Sigmoid colon (tissue), 4 donors: ENCODE measurements around the gene NAXD.

Experiments
- POLR2A ChIP-seq, 2 donors: fragments of 450-650 bp; IDR thresholded peaks; one replicate each; pipeline ENCODE4 v1.6.1; 2016; ENCODE audit warnings: antibody characterized with exemption in 2 of 2, mild to moderate bottlenecking in 2 of 2, moderate library complexity in 2 of 2
- POLR2AphosphoS5 ChIP-seq, 4 donors: sonication (generic); formaldehyde crosslinking; IDR thresholded peaks; one replicate each; pipeline ENCODE4 v1.6.1; 2017; ENCODE audit warnings: antibody characterized with exemption in 4 of 4
- TF ChIP-seq, protein P1 (sequence below), 4 experiments: fragments of 450-650 bp in 3 of 4; fragments of 200-600 bp in 1 of 4; IDR thresholded peaks; one replicate each; pipeline ENCODE4 v1.5.1; 2016 to 2019; ENCODE audit warnings: antibody characterized with exemption in 4 of 4, mild to moderate bottlenecking in 3 of 4, moderate library complexity in 2 of 4

DNA sequence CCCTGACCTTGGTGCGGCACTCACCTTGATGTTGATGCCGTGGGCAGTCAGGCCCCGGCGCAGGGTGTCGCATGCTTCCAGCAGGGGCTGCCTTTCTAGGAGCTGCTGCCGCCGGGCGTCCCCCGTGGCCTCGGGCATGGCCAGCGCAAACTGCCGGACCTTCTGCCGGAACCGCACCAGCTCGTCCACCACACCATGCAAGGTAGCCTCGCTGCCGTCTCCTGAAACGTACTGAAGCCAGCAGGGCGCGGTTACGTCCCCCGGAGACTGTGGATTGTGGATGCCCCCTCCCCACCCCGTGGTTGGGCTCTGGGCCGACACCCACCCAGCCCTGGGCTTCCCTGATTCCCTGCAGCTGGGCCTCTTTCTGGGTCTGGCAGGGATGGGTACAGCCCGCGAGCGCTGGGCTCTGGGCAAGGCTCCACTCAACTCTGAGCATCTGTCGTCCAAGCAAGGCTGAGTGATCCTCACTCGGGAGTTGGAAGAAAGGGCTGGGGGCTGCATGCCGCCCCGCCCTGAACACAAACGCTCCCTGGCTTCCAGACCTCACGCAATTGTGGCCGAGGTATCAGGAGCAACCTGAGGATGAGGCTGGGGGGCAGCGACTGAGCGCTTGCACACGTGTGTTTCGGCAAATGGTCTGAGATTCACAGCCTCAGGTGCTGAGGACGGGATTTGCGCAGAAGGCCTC lies 27.1 kb downstream of the NAXD start:
- TF ChIP-seq, protein P1, sequence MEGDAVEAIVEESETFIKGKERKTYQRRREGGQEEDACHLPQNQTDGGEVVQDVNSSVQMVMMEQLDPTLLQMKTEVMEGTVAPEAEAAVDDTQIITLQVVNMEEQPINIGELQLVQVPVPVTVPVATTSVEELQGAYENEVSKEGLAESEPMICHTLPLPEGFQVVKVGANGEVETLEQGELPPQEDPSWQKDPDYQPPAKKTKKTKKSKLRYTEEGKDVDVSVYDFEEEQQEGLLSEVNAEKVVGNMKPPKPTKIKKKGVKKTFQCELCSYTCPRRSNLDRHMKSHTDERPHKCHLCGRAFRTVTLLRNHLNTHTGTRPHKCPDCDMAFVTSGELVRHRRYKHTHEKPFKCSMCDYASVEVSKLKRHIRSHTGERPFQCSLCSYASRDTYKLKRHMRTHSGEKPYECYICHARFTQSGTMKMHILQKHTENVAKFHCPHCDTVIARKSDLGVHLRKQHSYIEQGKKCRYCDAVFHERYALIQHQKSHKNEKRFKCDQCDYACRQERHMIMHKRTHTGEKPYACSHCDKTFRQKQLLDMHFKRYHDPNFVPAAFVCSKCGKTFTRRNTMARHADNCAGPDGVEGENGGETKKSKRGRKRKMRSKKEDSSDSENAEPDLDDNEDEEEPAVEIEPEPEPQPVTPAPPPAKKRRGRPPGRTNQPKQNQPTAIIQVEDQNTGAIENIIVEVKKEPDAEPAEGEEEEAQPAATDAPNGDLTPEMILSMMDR (IDR thresholded peaks at IDR 0.05) = no peak
- TF ChIP-seq POLR2A (IDR thresholded peaks at IDR 0.05) = no peak
- TF ChIP-seq POLR2AphosphoS5 (IDR thresholded peaks at IDR 0.05) = no peak
